ENCODE results near the gene UNC5A.

DNA sequence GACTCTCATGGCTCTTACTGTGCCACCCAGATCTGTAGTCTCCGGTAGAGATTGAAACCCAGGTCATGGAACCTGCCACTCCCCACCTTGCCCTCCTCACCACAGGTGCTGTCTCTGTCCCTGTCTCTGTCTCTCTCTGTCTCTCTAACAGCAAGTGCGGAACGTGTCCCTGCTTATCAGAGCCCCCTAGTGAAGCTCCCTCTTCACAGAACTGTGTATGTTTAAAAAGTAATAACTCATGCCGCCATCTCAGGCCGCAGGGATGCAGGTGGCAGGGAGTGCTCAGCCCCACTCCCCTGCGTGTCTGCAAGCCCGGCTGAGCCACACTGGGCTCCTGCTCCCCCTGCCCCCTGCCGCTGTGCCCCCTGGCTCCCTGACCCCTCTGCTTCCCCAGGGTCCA lies 43.8 kb downstream of the UNC5A start:
- TF ChIP-seq, protein P1, sequence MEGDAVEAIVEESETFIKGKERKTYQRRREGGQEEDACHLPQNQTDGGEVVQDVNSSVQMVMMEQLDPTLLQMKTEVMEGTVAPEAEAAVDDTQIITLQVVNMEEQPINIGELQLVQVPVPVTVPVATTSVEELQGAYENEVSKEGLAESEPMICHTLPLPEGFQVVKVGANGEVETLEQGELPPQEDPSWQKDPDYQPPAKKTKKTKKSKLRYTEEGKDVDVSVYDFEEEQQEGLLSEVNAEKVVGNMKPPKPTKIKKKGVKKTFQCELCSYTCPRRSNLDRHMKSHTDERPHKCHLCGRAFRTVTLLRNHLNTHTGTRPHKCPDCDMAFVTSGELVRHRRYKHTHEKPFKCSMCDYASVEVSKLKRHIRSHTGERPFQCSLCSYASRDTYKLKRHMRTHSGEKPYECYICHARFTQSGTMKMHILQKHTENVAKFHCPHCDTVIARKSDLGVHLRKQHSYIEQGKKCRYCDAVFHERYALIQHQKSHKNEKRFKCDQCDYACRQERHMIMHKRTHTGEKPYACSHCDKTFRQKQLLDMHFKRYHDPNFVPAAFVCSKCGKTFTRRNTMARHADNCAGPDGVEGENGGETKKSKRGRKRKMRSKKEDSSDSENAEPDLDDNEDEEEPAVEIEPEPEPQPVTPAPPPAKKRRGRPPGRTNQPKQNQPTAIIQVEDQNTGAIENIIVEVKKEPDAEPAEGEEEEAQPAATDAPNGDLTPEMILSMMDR (IDR thresholded peaks at IDR 0.05), result no peak
- TF ChIP-seq POLR2A (IDR thresholded peaks at IDR 0.05), result no peak
